GM21825 (cell line): ENCODE results near the gene CPAMD8.
"Not testable (repeated sequence)": the region's sequence is repeated elsewhere in the genome, so short reads cannot be mapped to it uniquely, and the experiment has no call there.

Experiments
- ATAC-seq: cut with Tn5 transposase; IDR thresholded peaks from one replicate; pipeline ENCODE4 v1.9.1; 2021; ENCODE audit warnings: mild to moderate bottlenecking, moderate library complexity; ENCODE audit not compliant: unreplicated experiment

CPAMD8 gene

DNA sequence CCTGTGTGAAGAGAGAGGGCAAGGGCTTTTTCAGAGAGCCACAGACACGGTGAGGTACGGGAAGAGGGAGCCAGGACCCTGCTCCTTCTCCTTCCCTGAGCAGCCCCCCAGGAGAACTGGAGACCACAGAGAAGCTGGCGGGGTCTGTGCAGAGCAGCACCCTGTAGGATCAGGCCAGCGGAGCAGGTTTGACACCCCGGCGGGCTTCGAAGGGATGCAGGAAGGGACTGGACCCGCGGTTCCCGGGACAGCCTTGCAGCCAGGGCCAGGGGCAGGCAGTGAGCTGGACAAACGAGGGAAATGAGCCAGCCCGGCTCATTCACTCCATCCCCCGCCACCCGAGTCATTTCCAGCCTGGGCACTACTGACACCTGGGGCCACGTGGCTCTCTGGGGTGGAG is 22.2 kb downstream of the CPAMD8 start:
- ATAC-seq, result no peak

GRCh38 chr19:17002455-17002854 is 24.2 kb downstream of the CPAMD8 start:
- ATAC-seq, result no peak

DNA sequence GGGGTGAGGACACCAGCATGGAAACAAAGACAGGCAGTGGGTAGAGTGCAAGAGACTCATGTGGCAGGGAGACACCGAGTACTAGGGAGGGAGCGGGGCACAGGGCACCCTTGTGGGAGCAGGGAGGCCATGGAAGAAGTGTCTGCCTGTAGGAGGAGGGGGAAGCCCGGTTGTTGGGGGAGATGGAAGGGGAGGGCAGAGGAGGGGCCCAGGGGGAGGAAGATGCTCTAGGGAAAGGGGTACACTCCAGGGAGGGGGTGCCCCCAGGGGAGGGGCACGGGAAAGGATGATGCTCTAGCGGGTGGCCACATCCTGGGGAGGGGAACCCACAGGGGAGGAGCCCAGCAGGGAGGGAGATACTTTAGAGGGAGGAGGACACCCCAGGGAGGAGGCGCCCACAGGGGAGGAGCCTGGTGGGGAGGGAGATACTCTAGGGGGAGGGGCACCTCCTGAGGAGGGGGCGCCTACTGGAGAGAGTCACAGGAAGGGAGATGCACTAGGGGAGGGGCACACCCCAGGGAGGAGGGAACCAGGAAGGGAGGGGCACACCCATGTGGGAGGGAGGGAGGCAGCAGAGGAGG is 24.9 kb downstream of the CPAMD8 start:
- ATAC-seq, result no peak

DNA sequence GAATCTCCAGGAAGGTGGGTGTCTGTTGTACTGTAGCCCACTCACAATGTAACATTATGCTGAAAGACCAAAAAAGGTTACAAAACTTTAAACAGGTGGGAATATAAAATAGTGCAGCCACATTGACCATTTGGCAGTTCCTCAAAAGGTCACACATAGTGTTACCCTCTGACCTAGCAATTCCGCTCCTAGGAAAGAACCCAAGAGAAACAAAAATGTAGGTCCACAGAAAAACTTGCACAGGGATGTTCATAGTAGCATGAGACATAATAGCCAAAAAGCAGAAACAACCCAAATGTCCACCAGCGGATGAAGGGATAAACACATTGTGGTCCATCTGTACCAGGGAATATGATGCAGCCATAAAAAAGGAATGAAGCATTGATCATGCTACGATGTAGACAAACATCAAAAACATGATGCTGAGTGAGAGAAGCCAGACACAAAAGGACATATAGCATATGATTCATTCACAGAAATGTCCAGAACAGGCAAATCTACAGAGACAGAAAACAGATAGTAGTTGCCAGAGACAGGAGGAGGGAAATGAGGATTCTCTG is 27.9 kb downstream of the CPAMD8 start:
- ATAC-seq, result no peak

DNA sequence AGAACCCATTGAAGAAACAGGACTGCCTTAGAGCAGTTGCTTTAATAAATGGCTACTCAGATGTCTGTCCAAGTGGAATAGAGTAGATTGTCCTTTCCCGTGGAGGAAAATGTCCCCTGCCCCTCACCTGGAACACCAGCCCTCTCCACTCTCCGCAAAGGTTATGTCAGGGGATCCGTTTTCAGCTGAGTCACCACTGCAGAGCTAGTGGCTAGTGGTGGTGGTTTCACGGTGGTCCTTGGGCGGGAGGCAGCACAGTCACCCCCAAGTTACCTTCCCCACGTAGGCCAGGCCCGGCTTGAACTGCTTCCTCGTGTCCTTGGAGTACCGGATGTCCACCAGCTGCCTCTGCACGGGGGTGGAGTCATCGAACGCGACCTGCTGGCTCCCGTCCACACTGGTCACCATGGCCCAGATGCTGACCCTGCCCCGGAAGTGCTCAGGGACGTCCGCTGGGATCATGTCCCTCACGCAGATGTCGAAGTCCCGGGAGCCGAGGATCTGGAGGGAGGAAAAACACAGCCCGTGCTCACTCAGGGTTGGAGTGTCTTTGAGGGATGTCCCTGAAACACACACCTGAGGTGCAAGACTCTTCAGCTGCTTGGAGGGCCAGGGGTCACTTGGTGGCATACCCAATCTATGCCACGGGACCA is 29.6 kb downstream of the CPAMD8 start:
- ATAC-seq, result not testable (repeated sequence)

DNA sequence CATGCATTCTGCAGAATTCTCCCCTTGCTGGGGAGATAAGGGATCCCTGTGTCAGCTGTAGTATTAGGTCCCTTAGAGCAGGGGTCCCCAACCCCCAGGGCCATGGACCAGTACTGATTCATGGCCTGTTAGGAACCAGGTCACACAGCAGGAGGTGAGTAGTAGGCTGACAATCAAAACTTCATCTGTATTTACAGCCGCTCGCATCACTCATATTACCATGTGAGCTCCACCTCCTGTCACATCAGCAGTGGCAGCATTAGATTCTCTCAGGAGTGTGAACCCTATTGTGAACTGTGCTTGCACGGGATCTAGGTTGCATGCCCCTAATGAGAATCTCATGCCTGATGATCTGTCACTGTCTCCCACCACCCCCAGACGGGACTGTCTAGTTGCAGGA is 37.9 kb downstream of the CPAMD8 start:
- ATAC-seq, result no peak

GRCh38 chr19:16985403-16985802 is 41.2 kb downstream of the CPAMD8 start:
- ATAC-seq, result no peak

DNA sequence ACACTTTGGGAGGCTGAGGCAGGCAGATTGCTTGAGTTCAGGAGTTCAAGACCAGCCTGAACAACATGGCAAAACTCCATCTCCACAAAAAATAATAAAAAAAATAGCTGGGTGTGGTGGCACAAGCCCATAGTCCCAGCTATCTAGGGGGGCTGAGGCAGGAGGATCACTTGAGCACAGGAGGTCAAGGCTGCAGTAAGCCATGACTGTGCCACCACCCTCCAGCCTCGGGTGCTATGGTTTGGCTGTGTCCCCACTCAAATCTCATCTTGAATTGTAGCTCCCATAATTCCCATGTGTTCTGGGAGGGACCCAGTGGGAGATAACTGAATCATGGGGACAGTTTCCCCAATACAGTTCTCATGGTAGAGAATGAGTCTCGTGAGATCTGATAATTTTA is 44.0 kb downstream of the CPAMD8 start:
- not testable (repeated sequence) for ATAC-seq

GRCh38 chr19:16978839-16979802 is 47.5 kb downstream of the CPAMD8 start:
- ATAC-seq, result no peak

- no peak for ATAC-seq
Observed at GRCh38 chr19:16978156-16978555, 48.5 kb downstream of the CPAMD8 start.

DNA sequence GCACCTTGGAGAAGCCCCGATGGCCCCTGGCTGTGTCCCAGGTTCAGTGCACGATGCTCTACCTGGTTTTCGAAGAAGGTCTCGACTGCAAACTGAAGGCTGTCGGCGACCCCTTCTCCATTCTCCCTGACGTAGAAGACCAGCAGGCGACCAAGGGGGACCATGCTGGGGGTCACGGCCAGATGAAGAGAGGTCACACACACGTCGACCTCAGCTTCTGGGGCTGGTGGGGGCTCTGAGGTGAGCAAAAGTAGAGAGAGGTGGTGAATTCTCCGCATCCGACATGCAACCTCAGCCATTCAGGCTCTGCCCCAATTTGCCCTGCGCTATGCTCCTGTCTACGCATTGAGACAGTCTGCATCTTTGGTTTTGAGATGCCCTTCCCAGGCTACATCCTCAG is 49.3 kb downstream of the CPAMD8 start:
- ATAC-seq, result no peak

DNA sequence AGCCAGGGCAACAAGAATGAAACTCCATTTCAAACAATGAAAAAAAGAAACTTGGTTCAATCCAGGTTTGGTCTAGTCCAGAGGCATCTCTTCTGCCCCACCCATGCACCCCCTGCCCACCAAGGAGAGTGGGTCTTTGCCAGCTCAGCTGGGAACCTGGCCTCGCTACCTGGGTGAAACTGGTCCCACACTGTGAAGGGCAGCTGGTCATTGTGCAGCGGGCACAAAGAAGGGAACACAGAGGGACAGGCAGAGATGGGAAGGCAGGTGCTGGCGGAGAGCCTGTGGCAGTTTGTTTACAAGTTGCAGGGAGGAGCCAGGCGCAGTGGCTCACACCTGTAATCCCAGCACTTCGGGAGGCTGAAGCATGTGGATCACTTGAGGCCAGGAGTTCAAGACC is 50.2 kb downstream of the CPAMD8 start:
- no peak for ATAC-seq

DNA sequence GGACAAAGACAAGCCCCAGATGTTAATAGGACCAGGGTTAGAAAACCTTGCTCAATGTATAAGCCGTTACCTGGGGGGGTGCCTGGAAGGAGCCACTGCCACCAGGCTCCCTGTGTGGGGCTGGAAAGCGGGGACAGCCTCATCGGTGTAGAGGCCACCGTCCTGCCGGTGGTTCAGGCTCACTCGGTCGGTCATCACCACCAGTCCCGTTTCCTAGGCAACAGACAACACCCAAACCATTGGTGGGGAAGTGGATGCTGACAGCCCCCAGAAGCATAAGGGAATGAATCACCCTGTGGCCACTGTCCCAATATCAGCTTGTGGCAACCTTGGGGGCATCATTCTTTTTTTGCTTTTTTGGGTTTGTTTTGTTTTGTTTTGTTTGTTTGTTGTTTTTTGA is 55.8 kb downstream of the CPAMD8 start:
- ATAC-seq, result no peak

DNA sequence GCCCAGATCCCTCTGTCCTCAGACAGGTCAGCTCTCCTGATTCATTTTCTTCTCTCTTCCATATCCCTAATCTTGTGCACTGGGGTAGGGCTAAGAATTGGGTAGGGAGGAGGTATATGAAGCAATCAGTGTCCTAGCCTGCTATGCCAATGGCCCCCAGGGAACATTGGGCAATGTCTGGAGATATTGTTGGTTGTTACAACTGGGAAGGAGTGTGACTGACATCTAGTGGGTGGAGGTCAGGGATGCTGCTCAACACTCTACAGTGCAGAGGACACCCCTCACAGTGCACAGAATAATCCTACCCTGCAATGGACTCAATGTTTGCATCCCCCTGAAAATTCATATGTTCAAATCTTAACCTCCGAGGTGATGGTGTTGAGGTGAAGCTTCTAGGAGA is 57.5 kb downstream of the CPAMD8 start:
- no peak for ATAC-seq

DNA sequence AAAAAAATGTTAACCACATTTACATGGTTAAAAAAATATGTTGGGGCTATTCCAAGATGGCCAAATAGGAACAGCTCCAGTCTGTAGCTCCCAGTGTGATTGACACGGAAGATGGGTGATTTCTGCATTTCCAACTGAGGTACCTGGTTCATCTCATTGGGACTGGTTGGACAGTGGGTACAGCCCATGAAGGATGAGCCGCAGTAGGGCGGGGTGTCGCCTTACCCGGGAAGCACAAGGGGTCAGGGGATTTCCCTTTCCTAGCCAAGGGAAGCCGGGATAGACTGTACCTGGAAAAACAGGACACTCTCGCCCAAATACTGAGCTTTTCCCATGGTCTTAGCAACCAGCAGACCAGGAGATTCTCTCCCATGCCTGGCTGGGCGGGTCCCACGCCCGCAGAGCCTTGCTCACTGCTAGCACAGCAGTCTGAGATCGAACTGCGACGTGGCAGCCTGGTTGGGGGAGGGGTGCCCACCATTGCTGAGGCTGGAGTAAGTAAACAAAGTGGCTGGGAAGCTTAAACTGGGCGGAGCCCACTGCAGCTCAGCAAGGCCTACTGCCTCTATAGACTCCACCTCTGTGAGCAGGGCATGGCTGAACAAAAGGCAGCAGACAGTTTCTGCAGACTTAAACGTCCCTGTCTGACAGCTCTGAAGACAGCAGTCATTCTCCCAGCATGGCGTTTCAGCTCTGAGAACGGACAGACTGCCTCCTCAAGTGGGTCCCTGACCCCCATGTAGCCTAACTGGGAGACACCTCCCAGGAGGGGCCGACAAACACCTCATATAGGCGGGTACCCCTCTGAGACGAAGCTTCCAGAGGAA is 65.4 kb downstream of the CPAMD8 start:
- not testable (repeated sequence) for ATAC-seq

DNA sequence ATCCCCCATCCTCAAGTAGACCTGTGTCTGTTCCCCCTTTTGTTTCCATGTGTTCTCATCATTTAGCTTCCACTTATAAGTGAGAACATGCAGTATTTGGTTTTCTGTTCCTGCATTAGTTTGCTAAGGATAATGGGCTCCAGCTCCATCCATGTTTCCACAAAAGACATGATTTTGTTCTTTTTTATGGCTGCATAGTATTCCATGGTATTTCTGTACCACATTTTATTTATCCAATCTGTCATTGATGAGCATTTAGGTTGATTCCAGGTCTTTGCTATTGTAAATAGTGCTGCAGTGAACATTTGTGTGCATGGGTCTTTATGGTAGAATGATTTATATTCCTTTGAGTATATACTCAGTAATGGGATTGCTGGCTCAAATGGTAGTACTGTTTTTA is 68.3 kb downstream of the CPAMD8 start:
- not testable (repeated sequence) for ATAC-seq

DNA sequence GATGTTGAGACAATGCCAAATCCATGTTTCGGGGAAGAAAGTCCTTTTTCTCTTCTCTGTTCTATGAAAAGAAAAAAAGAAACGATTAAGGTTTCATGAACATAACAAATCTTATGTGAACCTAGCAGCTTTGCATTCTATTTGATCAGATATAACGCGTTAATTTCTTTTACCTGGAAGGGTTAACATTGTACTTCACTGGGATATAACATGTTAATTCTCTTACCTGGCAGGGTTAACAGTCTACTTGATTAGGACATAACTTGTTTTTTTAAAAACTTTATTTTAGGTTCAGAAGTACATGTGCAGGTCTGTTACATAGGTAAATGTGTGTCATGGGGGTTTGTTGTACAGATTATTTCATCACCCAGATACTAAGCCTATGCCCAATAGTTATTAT is 68.8 kb downstream of the CPAMD8 start:
- ATAC-seq, result no peak

GRCh38 chr19:16957151-16957701 is 69.4 kb downstream of the CPAMD8 start:
- ATAC-seq, result no peak

GRCh38 chr19:16955161-16955560 is 71.4 kb downstream of the CPAMD8 start:
- ATAC-seq, result no peak

DNA sequence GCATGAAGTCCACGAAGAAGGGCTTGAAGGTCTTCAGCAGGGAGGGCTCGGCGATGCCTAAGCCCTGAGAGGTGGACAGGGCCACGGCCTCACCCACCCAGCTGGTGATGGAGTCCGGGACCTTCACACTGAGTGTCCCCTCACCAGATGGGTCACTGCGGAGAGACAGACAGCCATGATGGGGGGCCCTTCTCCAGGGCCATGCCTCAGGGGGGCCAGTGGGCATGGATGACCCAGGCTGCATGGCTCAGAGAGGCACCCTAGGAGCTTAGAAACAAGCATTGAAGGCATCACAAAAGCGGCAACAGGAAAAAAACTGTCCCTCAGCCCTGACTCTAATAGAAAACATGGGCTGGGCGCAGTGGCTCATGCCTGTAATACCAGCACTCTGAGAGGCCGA is 74.6 kb downstream of the CPAMD8 start:
- ATAC-seq, result no peak
